SK-N-SH (cell line): ENCODE measurements around the gene AHRR. TPM values are rescaled to one million over a fixed set of nuclear protein-coding genes. Genes with fewer than 3 reads are reported as not detected.

Source experiments
- CTCF ChIA-PET: fragments of 300-600, 350-600 bp; formaldehyde crosslinking; extraction: SDS; loops from one replicate; lab custom pipeline; 2021; lab: Yijun Ruan, JAX
- POLR2A ChIA-PET: fragments of 350-600 bp; sonication (Branson Sonifier 250); formaldehyde crosslinking; extraction: SDS; loops from one replicate; lab custom pipeline; 2020; ENCODE audit warnings: antibody characterized with exemption, inconsistent platforms; lab: Yijun Ruan, JAX
- DNase-seq: peaks from one replicate; pipeline ENCODE4 v3.0.0; 2012
- H2AFZ ChIP-seq: fragments of 200-600 bp; sonication (generic); 2 replicates; pipeline ENCODE4 v1.8.1; 2016; ENCODE audit warnings: antibody characterized with exemption, mild to moderate bottlenecking, low read depth
- H3F3A ChIP-seq: fragments of 200-600 bp; sonication (generic); replicated peaks from 2 replicates; pipeline ENCODE3; 2016; ENCODE audit warnings: antibody characterized with exemption, mild to moderate bottlenecking; ENCODE audit not compliant: insufficient read depth
- H3K27ac ChIP-seq, 2 experiments: fragments of 200-500 bp in 1 of 2; fragments of 200-600 bp in 1 of 2; sonication (Bioruptor generic) in 1 of 2; sonication (generic), shearing (Covaris generic) in 1 of 2; 2 replicates each; pipeline versions ENCODE4 v1.5.1 to v1.6.1; 2014 to 2016; ENCODE audit warnings: low read depth in 2 of 2, inconsistent platforms in 1 of 2, low read length in 1 of 2, mild to moderate bottlenecking in 1 of 2, mixed read lengths in 1 of 2
- H3K27me3 ChIP-seq: fragments of 200-600 bp; sonication (generic), shearing (Covaris generic); 2 replicates; pipeline ENCODE4 v1.6.1; 2016; ENCODE audit warnings: mixed run types; ENCODE audit not compliant: insufficient read depth
- H3K36me3 ChIP-seq, 2 experiments: fragments of 200-500 bp in 1 of 2; fragments of 200-600 bp in 1 of 2; sonication (Bioruptor generic) in 1 of 2; sonication (generic) in 1 of 2; replicated peaks in 1 of 2; 2 replicates each; pipeline versions ENCODE3 to v1.5.1; 2014 to 2016; ENCODE audit warnings: low read length in 1 of 2, mild to moderate bottlenecking in 1 of 2; ENCODE audit not compliant: insufficient read depth in 2 of 2, control insufficient read depth in 1 of 2
- H3K4me1 ChIP-seq, 2 experiments: fragments of 200-500 bp in 1 of 2; fragments of 200-600 bp in 1 of 2; sonication (Bioruptor generic) in 1 of 2; sonication (generic), shearing (Covaris generic) in 1 of 2; 2 replicates each; pipeline versions ENCODE4 v1.5.1 to v1.6.1; 2014 to 2016; ENCODE audit warnings: low read depth in 1 of 2, low read length in 1 of 2, mixed run types in 1 of 2; ENCODE audit not compliant: insufficient read depth in 2 of 2, control insufficient read depth in 1 of 2
- H3K4me2 ChIP-seq: fragments of 200-600 bp; sonication (generic), shearing (Covaris generic); 2 replicates; pipeline ENCODE4 v1.6.1; 2017; ENCODE audit warnings: mixed run types
- H3K4me3 ChIP-seq, 2 experiments: fragments of 200-500 bp in 1 of 2; fragments of 200-600 bp in 1 of 2; sonication (Bioruptor generic) in 1 of 2; sonication (generic), shearing (Covaris generic) in 1 of 2; 2 replicates each; pipeline versions ENCODE4 v1.5.1 to v1.8.1; 2014 to 2016; ENCODE audit warnings: low read depth in 2 of 2, inconsistent platforms in 1 of 2, low read length in 1 of 2, mild to moderate bottlenecking in 1 of 2, mixed read lengths in 1 of 2, moderate library complexity in 1 of 2
- H3K79me2 ChIP-seq: fragments of 200-600 bp; sonication (generic); 2 replicates; pipeline ENCODE4 v1.8.1; 2017; ENCODE audit warnings: mild to moderate bottlenecking; ENCODE audit not compliant: insufficient read depth
- H3K9ac ChIP-seq: fragments of 200-600 bp; sonication (generic); 2 replicates; pipeline ENCODE4 v1.6.1; 2017; ENCODE audit warnings: mixed run types
- H3K9me2 ChIP-seq: fragments of 200-600 bp; sonication (generic); 2 replicates; pipeline ENCODE4 v1.6.1; 2017; ENCODE audit warnings: mixed run types
- H3K9me3 ChIP-seq: fragments of 200-600 bp; sonication (generic); 2 replicates; pipeline ENCODE4 v1.6.1; 2017; ENCODE audit warnings: mixed run types, mild to moderate bottlenecking, moderate library complexity
- H4K20me1 ChIP-seq: fragments of 200-600 bp; sonication (generic); 2 replicates; pipeline ENCODE4 v1.6.1; 2017; ENCODE audit warnings: mild to moderate bottlenecking, mixed run types; ENCODE audit not compliant: insufficient read depth
- CHD2 ChIP-seq: fragments of 150-350 bp; IDR thresholded peaks from 2 replicates; pipeline ENCODE4 v1.6.1; 2018; ENCODE audit warnings: low read length; ENCODE audit not compliant: partially characterized antibody
- ELF1 ChIP-seq: IDR thresholded peaks from 2 replicates; pipeline ENCODE4 v1.4.0; 2012
- EP300 ChIP-seq, 2 experiments: IDR thresholded peaks; 2 replicates each; pipeline versions ENCODE4 v1.4.0 to v1.6.1; 2012; ENCODE audit warnings: borderline replicate concordance in 1 of 2, low read depth in 1 of 2, low read length in 1 of 2
- FOXJ3 ChIP-seq: sonication (generic); formaldehyde crosslinking; IDR thresholded peaks from 2 replicates; pipeline ENCODE4 v1.5.1; 2020; ENCODE audit warnings: mild to moderate bottlenecking, missing genetic modification reagents
- FOXM1 ChIP-seq: IDR thresholded peaks from 2 replicates; pipeline ENCODE4 v1.4.0; 2012; ENCODE audit warnings: low read depth, mild to moderate bottlenecking
- GATA2 ChIP-seq: sonication (generic); formaldehyde crosslinking; IDR thresholded peaks from 2 replicates; pipeline ENCODE4 v1.5.0; 2020; ENCODE audit warnings: mild to moderate bottlenecking, missing genetic modification reagents
- JUND ChIP-seq: IDR thresholded peaks from 2 replicates; pipeline ENCODE4 v1.4.0; 2012
- MXI1 ChIP-seq: IDR thresholded peaks from 2 replicates; pipeline ENCODE4 v1.6.1; 2012; ENCODE audit warnings: mild to moderate bottlenecking, low read depth, low read length, improper control_type of control experiment
- NRF1 ChIP-seq: IDR thresholded peaks from 2 replicates; pipeline ENCODE4 v1.6.1; 2012; ENCODE audit warnings: low read depth, mild to moderate bottlenecking, low read length
- POLR2AphosphoS5 ChIP-seq: IDR thresholded peaks from 2 replicates; pipeline ENCODE4 v1.6.1; 2012; ENCODE audit warnings: low read depth, low read length
- RAD21 ChIP-seq: IDR thresholded peaks from 2 replicates; pipeline ENCODE4 v1.6.1; 2012; ENCODE audit warnings: mild to moderate bottlenecking, low read length
- RFX5 ChIP-seq: IDR thresholded peaks from 2 replicates; pipeline ENCODE4 v1.6.1; 2012; ENCODE audit warnings: mild to moderate bottlenecking, improper control_type of control experiment, low read length
- SIN3A ChIP-seq: IDR thresholded peaks from 2 replicates; pipeline ENCODE4 v1.6.1; 2012; ENCODE audit warnings: low read depth, mild to moderate bottlenecking, low read length, moderate library complexity, borderline replicate concordance
- TAF1 ChIP-seq: IDR thresholded peaks from 2 replicates; pipeline ENCODE4 v1.6.1; 2012; ENCODE audit warnings: low read depth, mild to moderate bottlenecking, low read length, moderate library complexity, borderline replicate concordance
- TEAD4 ChIP-seq: IDR thresholded peaks from 2 replicates; pipeline ENCODE4 v1.4.0; 2012; ENCODE audit warnings: mild to moderate bottlenecking, borderline replicate concordance; ENCODE audit not compliant: insufficient read depth
- YY1 ChIP-seq: IDR thresholded peaks from 2 replicates; pipeline ENCODE4 v1.4.0; 2012; ENCODE audit warnings: low read depth, mild to moderate bottlenecking
- WGBS: methylation state at CpG from one replicate; pipeline ENCODE4 v1.1.6; 2017; ENCODE audit warnings: low lambda C conversion rate; 5-methylcytosine and 5-hydroxymethylcytosine counted together
- polyA plus RNA-seq, 3 experiments: library from polyadenylated mRNA; depleted of rRNA; stranded (reverse); fragments of >200 nt; gene quantifications; 2 replicates each; pipeline ENCODE4 v1.2.3, GENCODE V29; 2012
- TF ChIP-seq, protein P1 (sequence below): fragments of 200-600 bp; sonication (generic); IDR thresholded peaks from 2 replicates; pipeline ENCODE4 v1.6.1; 2017; ENCODE audit warnings: antibody characterized with exemption, mild to moderate bottlenecking, moderate library complexity
- TF ChIP-seq, protein P2 (sequence below): fragments of 150-350 bp; IDR thresholded peaks from 2 replicates; pipeline ENCODE4 v1.6.1; 2017; ENCODE audit warnings: antibody characterized with exemption, low read length, low read depth, borderline replicate concordance
- TF ChIP-seq, protein P3 (sequence below): IDR thresholded peaks from 2 replicates; pipeline ENCODE4; 2012
- TF ChIP-seq, protein P4 (sequence below): IDR thresholded peaks from 2 replicates; pipeline ENCODE4 v1.6.1; 2012; ENCODE audit warnings: mild to moderate bottlenecking, low read depth, low read length, moderate library complexity
- TF ChIP-seq, protein P5 (sequence below): IDR thresholded peaks from 2 replicates; pipeline ENCODE4 v1.4.0; 2012; ENCODE audit warnings: low read depth

The AHRR gene
- polyA plus RNA-seq, 1 of the 3 experiments (the other 2 are of a cell fraction) = 0.71 TPM

DNA sequence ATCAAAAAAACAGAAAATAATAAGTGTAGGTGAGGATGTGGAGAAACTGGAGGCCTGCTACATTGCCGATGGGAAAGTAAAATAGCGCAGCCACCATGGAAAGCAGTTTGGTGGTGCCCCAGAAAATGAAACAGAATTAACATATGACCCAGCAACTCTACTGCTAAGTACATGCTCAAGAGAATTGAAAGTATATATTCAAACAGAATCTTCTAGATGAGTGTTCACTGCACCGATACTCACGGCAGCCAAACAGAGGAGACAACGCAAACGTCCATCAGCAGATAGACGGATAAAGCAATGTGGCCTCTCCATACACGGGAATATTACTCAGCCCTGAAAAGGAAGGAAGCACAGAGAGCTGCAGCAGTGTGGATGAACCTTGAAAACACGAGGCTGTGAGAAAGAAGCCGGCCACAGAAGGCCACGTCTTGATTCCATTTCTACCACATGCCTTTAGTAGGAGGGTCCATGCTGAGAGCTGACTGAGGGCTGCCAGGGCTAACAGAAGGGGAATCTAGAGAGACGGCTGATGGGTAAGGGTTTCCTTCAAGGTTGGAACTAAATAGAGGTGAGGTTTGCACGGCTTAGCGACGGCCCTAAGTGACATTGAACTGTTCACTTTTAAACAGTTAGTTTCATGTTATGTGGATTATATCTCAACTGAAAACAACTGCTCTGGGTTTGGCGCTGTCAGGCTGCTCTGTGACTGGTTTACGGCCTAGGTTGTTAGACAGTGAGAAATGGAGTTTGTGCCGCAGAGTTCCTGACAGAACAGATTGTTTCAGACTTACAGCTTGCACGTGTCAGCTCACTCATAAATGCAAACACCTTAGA is 29.8 kb downstream of the AHRR start (continued):
- TF ChIP-seq, protein P1, sequence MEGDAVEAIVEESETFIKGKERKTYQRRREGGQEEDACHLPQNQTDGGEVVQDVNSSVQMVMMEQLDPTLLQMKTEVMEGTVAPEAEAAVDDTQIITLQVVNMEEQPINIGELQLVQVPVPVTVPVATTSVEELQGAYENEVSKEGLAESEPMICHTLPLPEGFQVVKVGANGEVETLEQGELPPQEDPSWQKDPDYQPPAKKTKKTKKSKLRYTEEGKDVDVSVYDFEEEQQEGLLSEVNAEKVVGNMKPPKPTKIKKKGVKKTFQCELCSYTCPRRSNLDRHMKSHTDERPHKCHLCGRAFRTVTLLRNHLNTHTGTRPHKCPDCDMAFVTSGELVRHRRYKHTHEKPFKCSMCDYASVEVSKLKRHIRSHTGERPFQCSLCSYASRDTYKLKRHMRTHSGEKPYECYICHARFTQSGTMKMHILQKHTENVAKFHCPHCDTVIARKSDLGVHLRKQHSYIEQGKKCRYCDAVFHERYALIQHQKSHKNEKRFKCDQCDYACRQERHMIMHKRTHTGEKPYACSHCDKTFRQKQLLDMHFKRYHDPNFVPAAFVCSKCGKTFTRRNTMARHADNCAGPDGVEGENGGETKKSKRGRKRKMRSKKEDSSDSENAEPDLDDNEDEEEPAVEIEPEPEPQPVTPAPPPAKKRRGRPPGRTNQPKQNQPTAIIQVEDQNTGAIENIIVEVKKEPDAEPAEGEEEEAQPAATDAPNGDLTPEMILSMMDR = no peak
- TF ChIP-seq, protein P2, sequence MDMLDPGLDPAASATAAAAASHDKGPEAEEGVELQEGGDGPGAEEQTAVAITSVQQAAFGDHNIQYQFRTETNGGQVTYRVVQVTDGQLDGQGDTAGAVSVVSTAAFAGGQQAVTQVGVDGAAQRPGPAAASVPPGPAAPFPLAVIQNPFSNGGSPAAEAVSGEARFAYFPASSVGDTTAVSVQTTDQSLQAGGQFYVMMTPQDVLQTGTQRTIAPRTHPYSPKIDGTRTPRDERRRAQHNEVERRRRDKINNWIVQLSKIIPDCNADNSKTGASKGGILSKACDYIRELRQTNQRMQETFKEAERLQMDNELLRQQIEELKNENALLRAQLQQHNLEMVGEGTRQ = no peak
- TF ChIP-seq NRF1 (no peak), MXI1 (no peak), FOXM1 (no peak)

DNA sequence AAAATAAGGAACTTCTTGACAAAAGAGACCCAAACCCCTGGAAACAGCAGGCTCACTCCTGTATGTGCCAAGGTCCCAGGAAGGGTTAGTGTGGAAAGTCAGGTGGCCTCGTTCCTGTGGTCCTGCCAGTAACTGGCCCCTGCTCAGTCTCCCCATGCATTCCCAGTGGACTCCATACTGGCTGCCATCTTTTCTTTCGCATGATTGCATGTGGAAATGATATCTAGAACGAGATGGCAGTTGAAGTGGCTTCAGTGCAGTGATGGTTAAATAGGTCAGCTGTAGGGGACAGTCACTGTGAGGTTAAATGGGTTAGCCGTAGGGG is 30.4 kb downstream of the AHRR start:
- TF ChIP-seq JUND (no peak), CHD2 (no peak), RAD21 (no peak), NRF1 (no peak), TAF1 (no peak), GATA2 (CRISPR knock-in tag) (no peak), EP300 (IDR thresholded peaks at IDR 0.05; ENCODE audit: borderline replicate concordance in 1 of 2, low read depth in 1 of 2, low read length in 1 of 2) (no peak), POLR2AphosphoS5 (no peak), RFX5 (no peak), FOXJ3 (CRISPR knock-in tag) (no peak), ELF1 (no peak), YY1 (no peak), TEAD4 (no peak), SIN3A (no peak)
- TF ChIP-seq, protein P3, sequence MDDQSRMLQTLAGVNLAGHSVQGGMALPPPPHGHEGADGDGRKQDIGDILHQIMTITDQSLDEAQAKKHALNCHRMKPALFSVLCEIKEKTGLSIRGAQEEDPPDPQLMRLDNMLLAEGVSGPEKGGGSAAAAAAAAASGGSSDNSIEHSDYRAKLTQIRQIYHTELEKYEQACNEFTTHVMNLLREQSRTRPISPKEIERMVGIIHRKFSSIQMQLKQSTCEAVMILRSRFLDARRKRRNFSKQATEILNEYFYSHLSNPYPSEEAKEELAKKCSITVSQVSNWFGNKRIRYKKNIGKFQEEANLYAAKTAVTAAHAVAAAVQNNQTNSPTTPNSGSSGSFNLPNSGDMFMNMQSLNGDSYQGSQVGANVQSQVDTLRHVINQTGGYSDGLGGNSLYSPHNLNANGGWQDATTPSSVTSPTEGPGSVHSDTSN = no peak
- TF ChIP-seq, protein P2 = no peak
- TF ChIP-seq, protein P4, sequence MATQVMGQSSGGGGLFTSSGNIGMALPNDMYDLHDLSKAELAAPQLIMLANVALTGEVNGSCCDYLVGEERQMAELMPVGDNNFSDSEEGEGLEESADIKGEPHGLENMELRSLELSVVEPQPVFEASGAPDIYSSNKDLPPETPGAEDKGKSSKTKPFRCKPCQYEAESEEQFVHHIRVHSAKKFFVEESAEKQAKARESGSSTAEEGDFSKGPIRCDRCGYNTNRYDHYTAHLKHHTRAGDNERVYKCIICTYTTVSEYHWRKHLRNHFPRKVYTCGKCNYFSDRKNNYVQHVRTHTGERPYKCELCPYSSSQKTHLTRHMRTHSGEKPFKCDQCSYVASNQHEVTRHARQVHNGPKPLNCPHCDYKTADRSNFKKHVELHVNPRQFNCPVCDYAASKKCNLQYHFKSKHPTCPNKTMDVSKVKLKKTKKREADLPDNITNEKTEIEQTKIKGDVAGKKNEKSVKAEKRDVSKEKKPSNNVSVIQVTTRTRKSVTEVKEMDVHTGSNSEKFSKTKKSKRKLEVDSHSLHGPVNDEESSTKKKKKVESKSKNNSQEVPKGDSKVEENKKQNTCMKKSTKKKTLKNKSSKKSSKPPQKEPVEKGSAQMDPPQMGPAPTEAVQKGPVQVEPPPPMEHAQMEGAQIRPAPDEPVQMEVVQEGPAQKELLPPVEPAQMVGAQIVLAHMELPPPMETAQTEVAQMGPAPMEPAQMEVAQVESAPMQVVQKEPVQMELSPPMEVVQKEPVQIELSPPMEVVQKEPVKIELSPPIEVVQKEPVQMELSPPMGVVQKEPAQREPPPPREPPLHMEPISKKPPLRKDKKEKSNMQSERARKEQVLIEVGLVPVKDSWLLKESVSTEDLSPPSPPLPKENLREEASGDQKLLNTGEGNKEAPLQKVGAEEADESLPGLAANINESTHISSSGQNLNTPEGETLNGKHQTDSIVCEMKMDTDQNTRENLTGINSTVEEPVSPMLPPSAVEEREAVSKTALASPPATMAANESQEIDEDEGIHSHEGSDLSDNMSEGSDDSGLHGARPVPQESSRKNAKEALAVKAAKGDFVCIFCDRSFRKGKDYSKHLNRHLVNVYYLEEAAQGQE = no peak
- TF ChIP-seq, protein P5, sequence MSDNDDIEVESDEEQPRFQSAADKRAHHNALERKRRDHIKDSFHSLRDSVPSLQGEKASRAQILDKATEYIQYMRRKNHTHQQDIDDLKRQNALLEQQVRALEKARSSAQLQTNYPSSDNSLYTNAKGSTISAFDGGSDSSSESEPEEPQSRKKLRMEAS = no peak
- no peaks in the 10 kb centered on the region for H3K79me2 ChIP-seq
- H3K27me3 ChIP-seq = no peaks in the 10 kb centered on the region
- H2AFZ ChIP-seq = no peak overlapping the region
- WGBS = 70% methylated on average over 4 of the region's 4 CpGs
- H3K9me2 ChIP-seq = no peaks in the 10 kb centered on the region
- no peak overlapping the region for H3K27ac ChIP-seq
- no peaks in the 10 kb centered on the region for H3K36me3 ChIP-seq
- no peaks in the 10 kb centered on the region for H3K4me1 ChIP-seq
- no peak overlapping the region for H3K9ac ChIP-seq
- POLR2A ChIA-PET = no interaction called here
- no peak overlapping the region for H3K4me2 ChIP-seq
- H3K4me3 ChIP-seq = no peak overlapping the region
- no peaks in the 10 kb centered on the region for H3F3A ChIP-seq
- no peaks in the 10 kb centered on the region for H4K20me1 ChIP-seq
- CTCF ChIA-PET = no interaction called here
- H3K9me3 ChIP-seq = no peaks in the 10 kb centered on the region
- DNase-seq = no peak
